HepG2 (cell line): ENCODE data around the gene CPS1. TPM values are rescaled to one million over a fixed set of nuclear protein-coding genes. Genes with fewer than 3 reads are reported as not detected.

ENCODE experiments used
- ARHGAP35 ChIP-seq: sonication (generic); formaldehyde crosslinking; IDR thresholded peaks from 2 replicates; pipeline ENCODE4 v1.9.0; 2022; ENCODE audit warnings: mild to moderate bottlenecking, inconsistent platforms, moderate library complexity, missing genetic modification reagents, borderline replicate concordance
- CEBPG ChIP-seq: IDR thresholded peaks from 2 replicates; pipeline ENCODE4 v1.6.1; 2016
- DR1 ChIP-seq: sonication (generic); formaldehyde crosslinking; IDR thresholded peaks from 2 replicates; pipeline ENCODE4 v1.8.0; 2021; ENCODE audit warnings: mild to moderate bottlenecking, missing genetic modification reagents, inconsistent platforms
- ESRRA ChIP-seq: sonication (generic); formaldehyde crosslinking; IDR thresholded peaks from 2 replicates; pipeline ENCODE4 v1.5.1; 2020; ENCODE audit warnings: mild to moderate bottlenecking, low read depth, missing genetic modification reagents
- FOSL1 ChIP-seq: sonication (generic); formaldehyde crosslinking; IDR thresholded peaks from 2 replicates; pipeline ENCODE4 v1.9.0; 2021; ENCODE audit warnings: missing genetic modification reagents, borderline replicate concordance
- GZF1 ChIP-seq: sonication (generic); formaldehyde crosslinking; IDR thresholded peaks from 2 replicates; pipeline ENCODE4 v1.5.1; 2020; ENCODE audit warnings: mild to moderate bottlenecking, missing genetic modification reagents
- KLF11 ChIP-seq: IDR thresholded peaks from 2 replicates; pipeline ENCODE4 v1.6.1; 2016; ENCODE audit warnings: missing compliant biosample characterization
- KLF16 ChIP-seq, 2 experiments: sonication (generic) in 1 of 2; formaldehyde crosslinking in 1 of 2; IDR thresholded peaks; 2 replicates each; pipeline versions ENCODE4 v1.6.1 to v1.8.0; 2016 to 2023; ENCODE audit warnings: missing genetic modification reagents in 2 of 2, missing compliant biosample characterization in 1 of 2
- KLF9 ChIP-seq: IDR thresholded peaks from 2 replicates; pipeline ENCODE4 v1.6.1; 2016; ENCODE audit warnings: low read depth
- MBD4 ChIP-seq: IDR thresholded peaks from 2 replicates; pipeline ENCODE4 v1.6.1; 2012; ENCODE audit warnings: low read length, inconsistent platforms, borderline replicate concordance
- NCOA1 ChIP-seq: sonication (generic); formaldehyde crosslinking; IDR thresholded peaks from 2 replicates; pipeline ENCODE4 v1.9.0; 2021; ENCODE audit warnings: missing genetic modification reagents
- NONO ChIP-seq, 2 experiments: fragments of 450-650 bp in 1 of 2; sonication (generic) in 1 of 2; formaldehyde crosslinking in 1 of 2; IDR thresholded peaks in 1 of 2; conservative IDR thresholded peaks in 1 of 2; 2 replicates each; pipeline versions ENCODE4 v1.6.1 to v1.8.0; 2017 to 2022; ENCODE audit warnings: mild to moderate bottlenecking in 1 of 2, missing genetic modification reagents in 1 of 2, moderate library complexity in 1 of 2
- PHF21A ChIP-seq: sonication (generic); formaldehyde crosslinking; IDR thresholded peaks from 2 replicates; pipeline ENCODE4 v1.5.0; 2020; ENCODE audit warnings: mild to moderate bottlenecking, missing genetic modification reagents
- SAFB2 ChIP-seq: sonication (generic); formaldehyde crosslinking; IDR thresholded peaks from 2 replicates; pipeline ENCODE4 v1.5.1; 2020; ENCODE audit warnings: missing genetic modification reagents, low read depth, mild to moderate bottlenecking, borderline replicate concordance
- SMAD3 ChIP-seq: sonication (generic); formaldehyde crosslinking; IDR thresholded peaks from 2 replicates; pipeline ENCODE4 v1.4.0; 2020; ENCODE audit warnings: missing genetic modification reagents
- STAT5B ChIP-seq: sonication (generic); formaldehyde crosslinking; IDR thresholded peaks from 2 replicates; pipeline ENCODE4 v1.4.0; 2020; ENCODE audit warnings: missing genetic modification reagents
- ZBTB20 ChIP-seq: sonication (generic); formaldehyde crosslinking; IDR thresholded peaks from 2 replicates; pipeline ENCODE4 v1.8.1; 2023; ENCODE audit warnings: missing genetic modification reagents, low read depth, mild to moderate bottlenecking, borderline replicate concordance
- ZBTB25 ChIP-seq: IDR thresholded peaks from 2 replicates; pipeline ENCODE4 v1.6.1; 2018; ENCODE audit warnings: missing genetic modification reagents
- ZKSCAN8 ChIP-seq: IDR thresholded peaks from 2 replicates; pipeline ENCODE4 v1.6.1; 2016; ENCODE audit warnings: borderline replicate concordance, missing genetic modification reagents, missing compliant biosample characterization
- ZNF101 ChIP-seq: sonication (generic); formaldehyde crosslinking; IDR thresholded peaks from 2 replicates; pipeline ENCODE4 v1.4.0; 2020; ENCODE audit warnings: mild to moderate bottlenecking, low read depth, missing genetic modification reagents, borderline replicate concordance
- ZNF12 ChIP-seq: sonication (generic); formaldehyde crosslinking; IDR thresholded peaks from 2 replicates; pipeline ENCODE4 v1.5.0; 2020; ENCODE audit warnings: missing genetic modification reagents
- ZNF292 ChIP-seq: sonication (generic); formaldehyde crosslinking; IDR thresholded peaks from 2 replicates; pipeline ENCODE4 v1.8.1; 2022; ENCODE audit warnings: mild to moderate bottlenecking, low read depth, missing genetic modification reagents, borderline replicate concordance
- ZNF513 ChIP-seq: sonication (generic); formaldehyde crosslinking; conservative IDR thresholded peaks from 2 replicates; pipeline ENCODE4 v1.5.0; 2020; ENCODE audit warnings: missing genetic modification reagents
- ZNF547 ChIP-seq: sonication (generic); formaldehyde crosslinking; IDR thresholded peaks from 2 replicates; pipeline ENCODE4 v1.5.1; 2020; ENCODE audit warnings: mild to moderate bottlenecking, missing genetic modification reagents
- ZNF570 ChIP-seq: sonication (generic); formaldehyde crosslinking; IDR thresholded peaks from 2 replicates; pipeline ENCODE4 v1.4.0; 2020; ENCODE audit warnings: mild to moderate bottlenecking, missing genetic modification reagents, borderline replicate concordance
- ZNF580 ChIP-seq: IDR thresholded peaks from 2 replicates; pipeline ENCODE4 v1.6.1; 2016; ENCODE audit warnings: low read depth, borderline replicate concordance
- ZNF792 ChIP-seq: IDR thresholded peaks from 2 replicates; pipeline ENCODE4 v1.6.1; 2016
- ZSCAN12 ChIP-seq: sonication (generic); formaldehyde crosslinking; IDR thresholded peaks from 2 replicates; pipeline ENCODE4 v1.9.0; 2021; ENCODE audit warnings: mild to moderate bottlenecking, missing genetic modification reagents
- polyA plus RNA-seq, 8 experiments: library from polyadenylated mRNA; depleted of rRNA in 3 of 8; stranded (reverse) in 7 of 8; unstranded in 1 of 8; fragments of >200 nt; fragmentation: Illumina TruSeq in 4 of 8; extraction: Trizol in 4 of 8; gene quantifications; 2 replicates each; pipeline versions ENCODE4 v1.2.1 to v1.2.3, GENCODE V29; 2011 to 2016; ENCODE audit warnings: low read depth in 4 of 8, missing spikeins in 1 of 8, mixed read lengths in 1 of 8; ENCODE audit not compliant: insufficient read depth in 1 of 8
- total RNA-seq, 5 experiments: library from RNA; depleted of rRNA; stranded (reverse); fragments of >200 nt; fragmentation: Illumina TruSeq; extraction: Trizol; gene quantifications; 2 replicates each; pipeline ENCODE4 v1.2.3, GENCODE V29; 2016; ENCODE audit warnings: low read depth in 1 of 5

The CPS1 gene
- total and polyA plus RNA-seq, 2 of the 13 experiments (the other 11 are each of a cell fraction or from before 2014, with no cell fraction given): 24.4 to 51.7 TPM

GRCh38 chr2:210548878-210549384 lies 7.5 kb upstream of the CPS1 start (continued):
- no peak for TF ChIP-seq ZNF570 (CRISPR knock-in tag)
- peak; percentile 77; the same call in 1 of the 2 replicates for TF ChIP-seq ZKSCAN8 (CRISPR knock-in tag)
- 0 out of 2 replicates have a peak, but pooled peaks have one; percentile 36 for TF ChIP-seq ESRRA (CRISPR knock-in tag)
- no peak for TF ChIP-seq NONO (IDR thresholded peaks at IDR 0.05)
- TF ChIP-seq NONO (CRISPR knock-in tag; conservative IDR thresholded peaks at IDR 0.05): peak; percentile 81
- no peak for TF ChIP-seq FOSL1 (CRISPR knock-in tag)
- TF ChIP-seq NCOA1 (CRISPR knock-in tag): peak; percentile 91; the same call in 1 of the 2 replicates
- peak; percentile 77; the same call in 1 of the 2 replicates for TF ChIP-seq KLF11 (CRISPR knock-in tag)
- peak; percentile 86 for TF ChIP-seq PHF21A (CRISPR knock-in tag)
- peak; percentile 97 for TF ChIP-seq ZNF792
- peak; percentile 57; the same call in 1 of the 2 replicates for TF ChIP-seq ZNF12 (CRISPR knock-in tag)
- no peak for TF ChIP-seq ZNF547
- TF ChIP-seq GZF1 (CRISPR knock-in tag): no peak
- TF ChIP-seq ARHGAP35 (CRISPR knock-in tag): no peak
- TF ChIP-seq ZNF292 (CRISPR knock-in tag): peak; percentile 63; the same call in 1 of the 2 replicates
- TF ChIP-seq ZBTB25: peak; percentile 87; the same call in 1 of the 2 replicates
- no peak for TF ChIP-seq DR1 (CRISPR knock-in tag)
- peak; percentile 98 for TF ChIP-seq ZBTB20 (CRISPR knock-in tag)
- TF ChIP-seq MBD4: peak; percentile 99
- no peak for TF ChIP-seq ZSCAN12 (CRISPR knock-in tag)
- TF ChIP-seq CEBPG (CRISPR knock-in tag): peak; percentile 94
- TF ChIP-seq SAFB2 (CRISPR knock-in tag): no peak
- peak in 1 of 2 experiments; percentile 98; a peak in 2 of 4 replicates for TF ChIP-seq KLF16 (CRISPR knock-in tag; IDR thresholded peaks at IDR 0.05)
- no peak for TF ChIP-seq ZNF101
- TF ChIP-seq SMAD3: peak; percentile 95
- TF ChIP-seq STAT5B (CRISPR knock-in tag): 0 out of 2 replicates have a peak, but pooled peaks have one; percentile 36
- TF ChIP-seq ZNF580 (CRISPR knock-in tag): peak; percentile 78; the same call in 1 of the 2 replicates
- TF ChIP-seq ZNF513: no peak
- TF ChIP-seq KLF9 (CRISPR knock-in tag): peak; percentile 88; the same call in 1 of the 2 replicates
